CD8-positive, alpha-beta memory T cell (primary cell): Measurements from ENCODE around the gene NBPF1. TPM values are rescaled to one million over a fixed set of nuclear protein-coding genes. Genes with fewer than 3 reads are reported as not detected.
"Not testable (repeated sequence)": the region's sequence is repeated elsewhere in the genome, so short reads cannot be mapped to it uniquely, and the experiment has no call there.

ENCODE experiments used
- CTCF ChIA-PET: fragments of 350-600 bp; sonication (Branson Sonifier 250); formaldehyde crosslinking; loops from one replicate; lab custom pipeline; 2021; ENCODE audit warnings: antibody characterized with exemption; lab: Charles Lee
- POLR2A ChIA-PET: fragments of 350-600 bp; sonication (Branson Sonifier 250); formaldehyde crosslinking; loops from one replicate; lab custom pipeline; 2021; ENCODE audit warnings: antibody characterized with exemption; lab: Charles Lee
- DNase-seq, 5 donors: peaks; one replicate each; pipeline versions ENCODE4 v3.0.0 to v3.0.0-alpha.2; 2020 to 2022; ENCODE audit warnings: mixed read lengths in 1 of 5
- H3K27ac ChIP-seq: one replicate; pipeline ENCODE4 v1.7.0; 2013; ENCODE audit warnings: low read depth, mild to moderate bottlenecking, low read length, moderate library complexity
- H3K27me3 ChIP-seq: 2 replicates; pipeline ENCODE4 v1.7.0; 2013; ENCODE audit warnings: low read length, mild to moderate bottlenecking; ENCODE audit not compliant: insufficient read depth, poor library complexity, severe bottlenecking
- H3K36me3 ChIP-seq: 2 replicates; pipeline ENCODE4 v1.7.0; 2013; ENCODE audit warnings: mild to moderate bottlenecking, low read length, moderate library complexity; ENCODE audit not compliant: insufficient read depth
- H3K4me1 ChIP-seq: 2 replicates; pipeline ENCODE4 v1.7.0; 2013; ENCODE audit warnings: mild to moderate bottlenecking, low read length, moderate library complexity; ENCODE audit not compliant: insufficient read depth
- H3K4me3 ChIP-seq: 2 replicates; pipeline ENCODE4 v1.7.0; 2013; ENCODE audit warnings: mild to moderate bottlenecking, low read length
- H3K9me3 ChIP-seq: 2 replicates; pipeline ENCODE4 v1.7.0; 2013; ENCODE audit warnings: mild to moderate bottlenecking, low read length
- H3K27ac Mint-ChIP-seq, 8 donors: one replicate each; pipeline ENCODE4 v1.8.0; 2020 to 2021; ENCODE audit warnings: mixed read lengths in 8 of 8, mild to moderate bottlenecking in 6 of 8, inconsistent platforms in 3 of 8, moderate library complexity in 3 of 8
- H3K27me3 Mint-ChIP-seq, 2 donors: one replicate each; pipeline ENCODE4 v1.8.0; 2020 to 2021; ENCODE audit warnings: mixed read lengths in 2 of 2, mild to moderate bottlenecking in 1 of 2, moderate library complexity in 1 of 2
- H3K36me3 Mint-ChIP-seq, 3 donors: one replicate each; pipeline ENCODE4 v1.8.0; 2020 to 2021; ENCODE audit warnings: mixed read lengths in 3 of 3, inconsistent platforms in 1 of 3, mild to moderate bottlenecking in 1 of 3
- H3K4me1 Mint-ChIP-seq, 3 donors: one replicate each; pipeline ENCODE4 v1.8.0; 2020 to 2021; ENCODE audit warnings: mixed read lengths in 3 of 3, inconsistent platforms in 1 of 3, mild to moderate bottlenecking in 1 of 3
- H3K4me3 Mint-ChIP-seq, 7 donors: one replicate each; pipeline ENCODE4 v1.8.0; 2020 to 2021; ENCODE audit warnings: mixed read lengths in 7 of 7, mild to moderate bottlenecking in 6 of 7, moderate library complexity in 4 of 7, inconsistent platforms in 2 of 7
- H3K9me3 Mint-ChIP-seq, 5 donors: one replicate each; pipeline ENCODE4 v1.8.0; 2020 to 2022; ENCODE audit warnings: mixed read lengths in 5 of 5, mild to moderate bottlenecking in 3 of 5, moderate library complexity in 2 of 5, inconsistent platforms in 1 of 5
- polyA plus RNA-seq: library from polyadenylated mRNA; unstranded; fragments of 300-500 nt; fragmentation: Illumina TruSeq; gene quantifications from one replicate; pipeline ENCODE4 v1.2.3, GENCODE V29; 2021
- total RNA-seq, 2 experiments: library from RNA; stranded (reverse); gene quantifications; one replicate each; pipeline ENCODE4 v1.2.3, GENCODE V29; 2021

Gene NBPF1
- total and polyA plus RNA-seq, 3 experiments from 2014 or later = 7.6 to 9.7 (median 7.9) TPM

GRCh38 chr1:16648250-16648649 lies 34.9 kb upstream of the NBPF1 start:
- H3K27me3 Mint-ChIP-seq, H3K36me3 ChIP-seq, H3K27ac ChIP-seq, H3K27ac Mint-ChIP-seq, H3K27me3 ChIP-seq, H3K4me3 ChIP-seq, H3K9me3 Mint-ChIP-seq, POLR2A ChIA-PET, H3K9me3 ChIP-seq, CTCF ChIA-PET, H3K36me3 Mint-ChIP-seq, H3K4me1 Mint-ChIP-seq: not testable (repeated sequence)
- peak overlapping the region in 3 of 7 donors; percentile 29 to 47 (median 38) for H3K4me3 Mint-ChIP-seq
- H3K4me1 ChIP-seq = peaks cover 19% of the 10 kb centered on the region
- DNase-seq = peak in 1 of 5 donors; percentile 38

- Mint-ChIP-seq H3K4me3 (peak overlapping the region in 6 of 7 donors; percentile 62 to 84 (median 75)), H3K27ac (peak overlapping the region in 2 of 8 donors; percentile 60 to 72)
- H3K4me1 Mint-ChIP-seq, H3K36me3 Mint-ChIP-seq, H3K9me3 Mint-ChIP-seq, H3K27ac ChIP-seq, H3K36me3 ChIP-seq, POLR2A ChIA-PET, H3K27me3 Mint-ChIP-seq, CTCF ChIA-PET, H3K4me3 ChIP-seq, H3K9me3 ChIP-seq, H3K27me3 ChIP-seq: not testable (repeated sequence)
- DNase-seq = peak in 4 of 5 donors; percentile 19 to 62 (median 46)
- H3K4me1 ChIP-seq = peaks cover 26% of the 10 kb centered on the region
These were observed 34.1 kb upstream of the NBPF1 start for GRCh38 chr1:16647179-16648176.

GRCh38 chr1:16646716-16647115 lies 33.4 kb upstream of the NBPF1 start:
- H3K27ac Mint-ChIP-seq, H3K27ac ChIP-seq, H3K9me3 Mint-ChIP-seq, H3K9me3 ChIP-seq, H3K27me3 ChIP-seq, H3K4me1 Mint-ChIP-seq, H3K27me3 Mint-ChIP-seq, H3K36me3 ChIP-seq, POLR2A ChIA-PET, CTCF ChIA-PET, H3K4me3 ChIP-seq, H3K36me3 Mint-ChIP-seq: not testable (repeated sequence)
- peaks cover 34% of the 10 kb centered on the region for H3K4me1 ChIP-seq
- DNase-seq = peak in 1 of 5 donors; percentile 36
- peak overlapping the region in 1 of 7 donors; percentile 59 for H3K4me3 Mint-ChIP-seq

- DNase-seq = peak in 2 of 5 donors; percentile 0 to 42
- CTCF ChIA-PET, H3K27ac ChIP-seq, H3K9me3 ChIP-seq, H3K27me3 ChIP-seq, POLR2A ChIA-PET, H3K9me3 Mint-ChIP-seq, H3K27me3 Mint-ChIP-seq, H3K36me3 ChIP-seq, H3K36me3 Mint-ChIP-seq, H3K4me3 ChIP-seq, H3K4me1 Mint-ChIP-seq: not testable (repeated sequence)
- peak overlapping the region in 3 of 7 donors; percentile 14 to 59 (median 39) for H3K4me3 Mint-ChIP-seq
- H3K27ac Mint-ChIP-seq = peak overlapping the region in 4 of 8 donors; percentile 29 to 56 (median 44)
- H3K4me1 ChIP-seq = peaks cover 35% of the 10 kb centered on the region
These were observed 32.8 kb upstream of the NBPF1 start for GRCh38 chr1:16646061-16646664.

- H3K27me3 Mint-ChIP-seq, H3K9me3 Mint-ChIP-seq, H3K27me3 ChIP-seq, H3K4me3 Mint-ChIP-seq, H3K36me3 ChIP-seq, H3K4me1 Mint-ChIP-seq, H3K27ac Mint-ChIP-seq, H3K36me3 Mint-ChIP-seq, H3K9me3 ChIP-seq: not testable (repeated sequence)
- POLR2A ChIA-PET = interaction anchor here (0.6 kb wide), 1 partner anchor 258 kb away, joined by 4 read pairs; no protein-coding TSS in a partner anchor
- DNase-seq = peak in 3 of 5 donors; percentile 7 to 53 (median 11)
- Histone ChIP-seq H3K4me1 (peaks cover 35% of the 10 kb centered on the region), H3K27ac (peak overlapping the region; percentile 88), H3K4me3 (peak overlapping the region; percentile 77)
- CTCF ChIA-PET = interaction anchor here (1.3 to 1.5 kb wide), 4 partner anchors 13 to 62 kb away, joined by 3 to 6 read pairs (median 3); no protein-coding TSS in a partner anchor
These were observed 32.1 kb upstream of the NBPF1 start for GRCh38 chr1:16645271-16646060.

GRCh38 chr1:16644482-16645270 lies 31.3 kb upstream of the NBPF1 start:
- peak overlapping the region; percentile 77 for H3K4me3 ChIP-seq
- CTCF ChIA-PET = interaction anchor here (1.2 to 1.5 kb wide), 5 partner anchors 12 to 63 kb away, joined by 3 to 6 read pairs (median 3); no protein-coding TSS in a partner anchor
- H3K4me1 Mint-ChIP-seq, H3K27me3 ChIP-seq, H3K9me3 ChIP-seq, H3K36me3 ChIP-seq, H3K27ac Mint-ChIP-seq, H3K27me3 Mint-ChIP-seq, H3K4me3 Mint-ChIP-seq, H3K9me3 Mint-ChIP-seq, H3K36me3 Mint-ChIP-seq: not testable (repeated sequence)
- POLR2A ChIA-PET = interaction anchor here (0.6 kb wide), 1 partner anchor 9 kb away, joined by 3 read pairs; no protein-coding TSS in a partner anchor
- peaks cover 35% of the 10 kb centered on the region for H3K4me1 ChIP-seq
- peak; percentile 99 to 100 (median 99) for DNase-seq
- H3K27ac ChIP-seq = peak overlapping the region; percentile 88

- Histone ChIP-seq H3K9me3 (no peaks in the 10 kb centered on the region), H3K4me1 (peaks cover 35% of the 10 kb centered on the region), H3K27ac (peak overlapping the region; percentile 88), H3K36me3 (no peaks in the 10 kb centered on the region), H3K27me3 (no peaks in the 10 kb centered on the region), H3K4me3 (peak overlapping the region; percentile 77)
- CTCF ChIA-PET = interaction anchor here (1.2 to 1.5 kb wide), 5 partner anchors 11 to 63 kb away, joined by 3 to 6 read pairs (median 3); no protein-coding TSS in a partner anchor
- H3K36me3 Mint-ChIP-seq = no peaks in the 10 kb centered on the region
- H3K27me3 Mint-ChIP-seq = no peaks in the 10 kb centered on the region
- DNase-seq = no peak
- no peak overlapping the region for H3K4me3 Mint-ChIP-seq
- no peak overlapping the region for H3K27ac Mint-ChIP-seq
- peaks cover 0 to 5% (median 4%) of the 10 kb centered on the region in 3 donors for H3K4me1 Mint-ChIP-seq
- no peaks in the 10 kb centered on the region for H3K9me3 Mint-ChIP-seq
- POLR2A ChIA-PET = interaction anchor here (0.6 kb wide), 1 partner anchor 8 kb away, joined by 3 read pairs; no protein-coding TSS in a partner anchor
These were observed 30.8 kb upstream of the NBPF1 start for GRCh38 chr1:16644193-16644481.
